ENCODE data around the gene GPR137C. TPM values are rescaled to one million over a fixed set of nuclear protein-coding genes. Genes with fewer than 3 reads are reported as not detected.

GPR137C gene
- total RNA-seq, 4 donors from 2014 or later: 0.10 to 0.42 (median 0.38) TPM; not detected in 1

DNA sequence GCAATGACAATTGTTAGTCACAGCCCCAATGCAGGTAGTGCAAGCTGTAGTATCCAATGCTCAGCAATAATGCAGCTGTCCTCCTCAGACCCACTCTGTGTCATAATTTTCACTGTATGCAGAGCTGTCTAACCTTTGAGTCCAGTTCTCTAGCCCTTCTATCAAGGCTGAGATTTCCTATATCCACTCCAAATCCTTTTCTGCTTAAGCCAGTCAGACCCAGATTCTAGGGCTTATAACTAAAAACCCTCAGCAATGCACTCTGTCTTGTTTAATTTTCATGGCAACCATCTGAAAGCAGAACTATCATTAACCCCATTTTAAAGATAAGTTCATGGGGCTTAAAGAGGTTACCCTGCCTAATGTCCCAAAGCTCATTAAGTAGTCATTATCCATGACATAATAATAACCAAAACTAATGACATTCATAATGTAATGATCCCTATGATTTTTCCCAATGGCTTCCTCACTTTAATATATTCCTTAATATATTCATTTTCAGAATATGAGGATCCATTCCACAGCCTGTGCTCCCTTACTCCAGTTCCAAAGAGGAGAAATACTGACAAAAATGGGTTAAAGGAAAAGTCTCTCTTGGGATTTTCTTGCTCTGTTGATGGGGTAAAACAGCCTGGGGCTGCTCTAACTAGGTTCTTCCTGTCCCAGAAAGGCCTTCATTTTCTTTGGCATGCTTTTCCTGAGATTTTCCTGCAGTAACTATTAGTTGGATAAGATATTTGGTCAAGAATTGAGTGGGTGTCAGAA, 29.9 kb upstream of the GPR137C start:
- no peak overlapping the region for H3K27ac ChIP-seq
- H3K36me3 ChIP-seq: no peaks in the 10 kb centered on the region
- intact Hi-C loops (cut with DNase I; ENCODE audit: low total_unique reads): no loop called here
- TF ChIP-seq CTCF (IDR thresholded peaks at IDR 0.05 in 4 of 5, conservative IDR thresholded peaks at IDR 0.05 in 1 of 5) (no peak), POLR2A (IDR thresholded peaks at IDR 0.05) (no peak)
- in situ Hi-C loops (cut with MboI; ENCODE audit: low sequenced_read_pairs in 4 of 4): no loop called here
- no peaks in the 10 kb centered on the region for H3K9me3 ChIP-seq
- H3K4me1 ChIP-seq: no peaks in the 10 kb centered on the region
- DNase-seq (no peak), ATAC-seq (no peak)
- H3K4me3 ChIP-seq: no peak overlapping the region
- H3K27me3 ChIP-seq: no peaks in the 10 kb centered on the region

DNA sequence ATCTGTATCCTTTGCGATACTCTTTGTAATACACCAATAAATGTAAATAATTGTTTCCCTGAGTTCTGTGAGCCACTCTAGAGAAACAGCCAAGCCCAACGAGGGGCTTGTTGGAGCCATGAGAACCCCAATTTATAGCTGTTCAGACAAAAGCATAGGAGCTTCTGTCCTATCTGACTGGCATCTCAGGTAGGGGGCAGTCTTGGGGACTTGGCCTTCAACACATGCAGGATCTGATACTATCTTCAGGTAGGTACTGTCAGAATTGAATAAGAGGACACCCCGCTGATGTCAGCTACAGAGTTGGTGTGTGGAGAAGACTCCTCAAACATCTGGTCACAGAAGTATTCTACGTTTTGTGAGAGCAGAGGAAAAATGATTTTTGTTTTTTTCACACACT, 25.6 kb upstream of the GPR137C start:
- Histone ChIP-seq H3K4me3 (no peak overlapping the region), H3K36me3 (peaks cover 0 to 4% of the 10 kb centered on the region in 2 donors), H3K4me1 (no peaks in the 10 kb centered on the region), H3K9me3 (no peaks in the 10 kb centered on the region), H3K27me3 (no peaks in the 10 kb centered on the region), H3K27ac (no peak overlapping the region)
- in situ Hi-C loops (cut with MboI; ENCODE audit: low sequenced_read_pairs in 4 of 4) (no loop called here), intact Hi-C loops (cut with DNase I; ENCODE audit: low total_unique reads) (no loop called here)
- no peak for TF ChIP-seq CTCF (IDR thresholded peaks at IDR 0.05 in 4 of 5, conservative IDR thresholded peaks at IDR 0.05 in 1 of 5)
- TF ChIP-seq POLR2A (IDR thresholded peaks at IDR 0.05): no peak
- DNase-seq (no peak), ATAC-seq (no peak)

- H3K4me3 ChIP-seq: no peak overlapping the region
- H3K27ac ChIP-seq: no peak overlapping the region
- H3K4me1 ChIP-seq: no peaks in the 10 kb centered on the region
- ATAC-seq (no peak), DNase-seq (no peak)
- H3K9me3 ChIP-seq: no peaks in the 10 kb centered on the region
- in situ Hi-C loops (cut with MboI; ENCODE audit: low sequenced_read_pairs in 4 of 4) (no loop called here), intact Hi-C loops (cut with DNase I; ENCODE audit: low total_unique reads) (no loop called here)
- H3K36me3 ChIP-seq: peaks cover 0 to 37% of the 10 kb centered on the region in 2 donors
- H3K27me3 ChIP-seq: no peaks in the 10 kb centered on the region
- TF ChIP-seq CTCF (IDR thresholded peaks at IDR 0.05 in 4 of 5, conservative IDR thresholded peaks at IDR 0.05 in 1 of 5): no peak
- no peak for TF ChIP-seq POLR2A (IDR thresholded peaks at IDR 0.05)
Measured at GRCh38 chr14:52531481-52531880, 21.2 kb upstream of the GPR137C start.

GRCh38 chr14:52536269-52536668, 16.4 kb upstream of the GPR137C start:
- no peak for ATAC-seq
- no peaks in the 10 kb centered on the region for H3K4me1 ChIP-seq
- in situ Hi-C loops (cut with MboI; ENCODE audit: low sequenced_read_pairs in 4 of 4): no loop called here
- TF ChIP-seq CTCF (IDR thresholded peaks at IDR 0.05 in 4 of 5, conservative IDR thresholded peaks at IDR 0.05 in 1 of 5) (no peak), POLR2A (IDR thresholded peaks at IDR 0.05) (no peak)
- no peak overlapping the region for H3K4me3 ChIP-seq
- H3K9me3 ChIP-seq: no peaks in the 10 kb centered on the region
- H3K27ac ChIP-seq: no peak overlapping the region
- intact Hi-C loops (cut with DNase I; ENCODE audit: low total_unique reads): no loop called here
- no peaks in the 10 kb centered on the region for H3K27me3 ChIP-seq
- no peak for DNase-seq
- peaks cover 0 to 33% of the 10 kb centered on the region in 2 donors for H3K36me3 ChIP-seq
